GM12864 (cell line): ENCODE data around the gene N4BP2L1.

Experiments
- DNase-seq: peaks from one replicate; pipeline ENCODE4 v3.0.0-alpha.2; 2011; ENCODE audit warnings: low read depth
- H3K4me3 ChIP-seq: 2 replicates; pipeline ENCODE4 v1.5.1; 2011; ENCODE audit warnings: mild to moderate bottlenecking, low read depth, low read length, control low read depth
- TF ChIP-seq, protein P1 (sequence below): IDR thresholded peaks from 2 replicates; pipeline ENCODE4 v1.5.1; 2011; ENCODE audit warnings: low read depth, mild to moderate bottlenecking, moderate library complexity, low read length, control low read depth, inconsistent platforms; ENCODE audit errors: missing control alignments

N4BP2L1 gene

DNA sequence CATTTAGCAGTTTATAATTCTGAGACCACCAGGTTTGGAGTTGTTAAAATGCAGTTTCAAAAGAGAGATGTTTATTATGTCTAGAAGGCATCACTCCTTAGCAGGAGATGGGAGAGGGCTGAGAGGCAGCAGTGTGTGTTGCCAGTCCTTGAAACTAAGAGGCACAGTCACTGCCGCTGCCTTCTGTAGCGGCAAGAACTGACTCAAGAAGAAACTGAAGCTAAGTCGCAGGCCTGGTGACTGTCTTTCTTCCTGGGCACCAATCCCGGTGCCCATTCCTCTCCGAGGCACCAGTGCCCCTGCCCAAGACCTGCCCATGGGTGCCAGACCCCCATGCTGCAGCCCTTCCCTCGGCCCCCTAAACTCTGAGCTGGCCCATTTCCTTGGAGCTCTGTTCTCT lies 20.1 kb downstream of the N4BP2L1 start:
- DNase-seq: no peak
- TF ChIP-seq, protein P1, sequence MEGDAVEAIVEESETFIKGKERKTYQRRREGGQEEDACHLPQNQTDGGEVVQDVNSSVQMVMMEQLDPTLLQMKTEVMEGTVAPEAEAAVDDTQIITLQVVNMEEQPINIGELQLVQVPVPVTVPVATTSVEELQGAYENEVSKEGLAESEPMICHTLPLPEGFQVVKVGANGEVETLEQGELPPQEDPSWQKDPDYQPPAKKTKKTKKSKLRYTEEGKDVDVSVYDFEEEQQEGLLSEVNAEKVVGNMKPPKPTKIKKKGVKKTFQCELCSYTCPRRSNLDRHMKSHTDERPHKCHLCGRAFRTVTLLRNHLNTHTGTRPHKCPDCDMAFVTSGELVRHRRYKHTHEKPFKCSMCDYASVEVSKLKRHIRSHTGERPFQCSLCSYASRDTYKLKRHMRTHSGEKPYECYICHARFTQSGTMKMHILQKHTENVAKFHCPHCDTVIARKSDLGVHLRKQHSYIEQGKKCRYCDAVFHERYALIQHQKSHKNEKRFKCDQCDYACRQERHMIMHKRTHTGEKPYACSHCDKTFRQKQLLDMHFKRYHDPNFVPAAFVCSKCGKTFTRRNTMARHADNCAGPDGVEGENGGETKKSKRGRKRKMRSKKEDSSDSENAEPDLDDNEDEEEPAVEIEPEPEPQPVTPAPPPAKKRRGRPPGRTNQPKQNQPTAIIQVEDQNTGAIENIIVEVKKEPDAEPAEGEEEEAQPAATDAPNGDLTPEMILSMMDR: no peak
- no peak overlapping the region; the same call in 1 of the 2 replicates for H3K4me3 ChIP-seq

DNA sequence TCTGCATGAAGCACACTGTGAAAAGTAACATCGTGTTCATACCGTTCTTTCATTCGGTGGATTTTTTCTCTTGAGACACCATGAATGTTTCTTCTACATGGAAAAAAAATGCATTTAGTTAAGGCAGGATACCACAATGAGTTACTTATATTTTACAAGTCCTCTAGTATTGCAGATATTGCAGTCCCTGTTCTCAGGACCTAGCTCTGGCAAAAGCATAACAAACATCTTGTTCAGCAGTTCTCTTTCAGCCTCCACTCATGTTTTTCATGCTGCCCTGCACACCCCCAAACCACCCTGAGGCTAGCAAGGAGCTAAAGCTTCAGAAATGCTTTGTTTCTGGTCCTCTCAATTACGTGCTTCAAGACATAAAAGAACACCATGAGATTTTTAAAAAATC lies 24.8 kb downstream of the N4BP2L1 start:
- no peak for DNase-seq
- no peak overlapping the region for H3K4me3 ChIP-seq
- TF ChIP-seq, protein P1: no peak

- no peak for DNase-seq
- TF ChIP-seq, protein P1: no peak
- no peak overlapping the region for H3K4me3 ChIP-seq
These were observed 36.8 kb downstream of the N4BP2L1 start for GRCh38 chr13:32391101-32391619.

- no peak for DNase-seq
- no peak overlapping the region for H3K4me3 ChIP-seq
- TF ChIP-seq, protein P1: no peak
These were observed 37.4 kb downstream of the N4BP2L1 start for GRCh38 chr13:32390484-32390883.

GRCh38 chr13:32390048-32390447 lies 37.9 kb downstream of the N4BP2L1 start:
- no peak for DNase-seq
- TF ChIP-seq, protein P1: no peak
- H3K4me3 ChIP-seq: no peak overlapping the region

DNA sequence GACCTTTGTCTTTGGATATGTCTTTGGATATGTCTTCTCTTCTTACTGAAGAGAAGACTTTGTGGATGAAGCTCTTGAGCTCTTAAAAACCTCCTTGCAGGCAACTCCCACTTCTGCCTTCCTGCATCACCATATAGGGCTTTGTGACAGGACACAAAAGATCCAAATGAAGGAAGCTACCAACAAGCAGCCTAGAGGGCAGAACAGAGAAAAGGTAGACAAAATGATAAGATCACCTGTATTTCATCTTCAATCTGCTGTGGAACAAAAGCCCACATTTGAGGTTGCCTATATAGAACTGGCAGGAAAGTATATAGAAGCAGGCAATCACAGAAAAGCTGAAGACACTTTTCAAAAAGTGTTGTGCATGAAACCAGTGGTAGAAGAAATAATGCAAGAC lies 42.5 kb downstream of the N4BP2L1 start:
- no peak overlapping the region for H3K4me3 ChIP-seq
- DNase-seq: no peak
- TF ChIP-seq, protein P1: no peak

DNA sequence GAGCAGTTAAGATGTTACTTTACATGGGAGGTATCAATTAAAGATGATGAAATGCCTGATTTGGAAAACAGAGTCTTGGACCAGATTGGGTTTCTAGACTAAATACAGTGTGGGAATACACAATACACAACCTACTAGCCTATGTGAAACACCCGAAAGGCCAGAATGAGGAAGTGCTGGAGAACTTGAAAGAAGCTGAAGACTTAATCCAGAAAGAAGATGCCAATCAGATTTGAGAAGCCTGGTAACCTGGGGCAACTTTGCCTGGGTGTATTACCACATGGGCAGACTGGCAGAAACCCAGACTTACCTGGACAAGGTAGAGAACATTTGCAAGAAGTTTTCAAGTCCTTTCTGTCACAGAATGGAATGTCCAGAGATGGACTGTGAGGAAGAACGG lies 43.2 kb downstream of the N4BP2L1 start:
- no peak for DNase-seq
- TF ChIP-seq, protein P1: no peak
- H3K4me3 ChIP-seq: no peak overlapping the region
